Measurements from ENCODE around the gene MKKS.

The MKKS gene

GRCh38 chr20:10367693-10367942 lies 66.4 kb downstream of the MKKS start:
- no peak for DNase-seq

DNA sequence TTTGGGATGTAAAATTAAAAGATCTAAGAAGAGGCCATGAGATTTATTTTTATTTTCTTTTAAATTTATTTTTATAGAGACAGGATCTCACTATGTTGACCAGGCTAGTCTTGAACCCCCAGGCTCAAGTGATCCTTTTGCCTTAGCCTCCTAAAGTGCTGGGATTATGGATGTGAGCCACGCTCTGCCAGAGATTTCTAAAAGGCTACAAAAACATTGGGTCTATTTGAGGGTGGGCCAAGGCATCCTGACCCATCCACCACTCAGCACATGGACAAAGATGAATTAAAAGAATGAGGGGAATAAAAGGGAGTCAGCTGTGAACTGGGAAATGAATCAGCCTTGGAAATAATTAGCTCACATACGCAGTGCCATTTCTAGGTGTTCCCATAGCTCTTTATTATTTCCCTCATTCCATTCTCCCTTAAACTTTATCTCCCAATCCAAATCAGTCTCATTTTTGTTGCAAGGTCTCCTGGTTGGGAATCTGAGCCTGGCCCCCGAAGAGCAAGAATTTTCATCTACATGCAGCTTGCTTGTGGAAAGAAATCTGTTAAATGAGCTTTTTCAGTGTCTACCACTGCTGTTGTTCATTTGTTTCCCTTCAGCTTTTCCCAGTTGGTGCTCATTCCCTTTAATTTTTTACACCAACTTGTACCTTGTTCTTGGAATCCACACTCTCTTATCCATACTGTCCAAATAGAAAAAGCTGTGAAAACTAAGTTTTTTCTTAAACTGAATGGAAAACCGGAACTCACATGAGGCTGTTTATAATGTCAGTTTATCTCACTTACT lies 66.9 kb downstream of the MKKS start:
- no peak for DNase-seq

DNA sequence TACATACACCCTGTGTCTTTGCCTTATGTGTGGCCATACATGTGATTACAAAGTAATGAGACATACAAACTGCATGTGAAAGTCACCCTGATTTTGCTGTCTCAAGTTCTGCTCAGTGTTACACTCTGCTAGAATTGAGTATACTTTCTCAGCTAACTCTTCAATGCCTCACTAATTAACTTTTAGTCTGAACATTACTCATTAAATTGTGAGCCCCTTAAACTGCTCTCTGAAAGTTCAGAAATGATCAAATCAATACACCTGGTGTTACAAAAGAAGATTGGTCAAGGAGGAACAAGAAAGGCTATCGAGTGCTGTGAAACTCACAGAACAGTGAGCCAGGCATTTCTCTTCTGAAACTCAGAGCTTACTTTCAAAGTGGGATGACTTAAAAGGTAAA lies 71.3 kb downstream of the MKKS start:
- no peak for DNase-seq

DNA sequence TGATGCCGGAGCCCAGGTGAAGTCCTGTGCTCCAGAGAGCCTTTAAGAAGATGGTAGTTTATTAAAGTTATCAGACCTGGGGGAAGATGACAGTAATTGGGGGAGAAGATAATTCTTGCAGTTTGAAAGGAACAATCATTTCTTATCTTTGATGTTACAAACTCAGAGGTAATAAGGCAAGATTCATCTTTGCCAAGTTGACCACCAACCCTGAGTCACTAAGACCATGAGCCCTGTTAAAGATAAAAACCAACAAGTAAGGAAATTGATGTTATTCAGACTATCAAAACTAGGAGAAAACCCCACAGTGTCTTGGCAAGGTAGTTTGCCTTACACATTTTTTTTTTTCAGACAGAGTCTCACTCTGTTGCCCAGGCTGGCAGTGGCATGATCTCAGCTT lies 73.1 kb downstream of the MKKS start:
- no peak for DNase-seq

GRCh38 chr20:10359621-10360040 lies 74.4 kb downstream of the MKKS start:
- DNase-seq = no peak

DNA sequence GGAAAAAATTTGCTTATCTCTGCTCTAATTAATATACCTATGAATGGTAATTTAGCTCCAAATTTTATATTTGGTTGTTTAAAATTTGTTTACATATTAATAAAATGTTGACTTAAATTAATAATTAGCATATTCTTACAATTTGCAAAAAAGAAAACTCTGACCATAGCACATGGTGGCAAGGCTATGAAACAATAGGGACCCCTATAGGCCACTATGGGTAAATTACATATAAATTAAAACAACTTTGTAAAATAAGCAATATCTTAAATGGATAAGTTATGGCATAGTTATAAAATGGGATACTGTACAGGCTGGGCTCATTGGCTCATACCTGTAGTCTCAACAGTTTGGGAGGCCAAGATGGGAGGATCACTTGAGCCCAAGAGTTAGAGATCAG lies 76.0 kb downstream of the MKKS start:
- no peak for DNase-seq

DNA sequence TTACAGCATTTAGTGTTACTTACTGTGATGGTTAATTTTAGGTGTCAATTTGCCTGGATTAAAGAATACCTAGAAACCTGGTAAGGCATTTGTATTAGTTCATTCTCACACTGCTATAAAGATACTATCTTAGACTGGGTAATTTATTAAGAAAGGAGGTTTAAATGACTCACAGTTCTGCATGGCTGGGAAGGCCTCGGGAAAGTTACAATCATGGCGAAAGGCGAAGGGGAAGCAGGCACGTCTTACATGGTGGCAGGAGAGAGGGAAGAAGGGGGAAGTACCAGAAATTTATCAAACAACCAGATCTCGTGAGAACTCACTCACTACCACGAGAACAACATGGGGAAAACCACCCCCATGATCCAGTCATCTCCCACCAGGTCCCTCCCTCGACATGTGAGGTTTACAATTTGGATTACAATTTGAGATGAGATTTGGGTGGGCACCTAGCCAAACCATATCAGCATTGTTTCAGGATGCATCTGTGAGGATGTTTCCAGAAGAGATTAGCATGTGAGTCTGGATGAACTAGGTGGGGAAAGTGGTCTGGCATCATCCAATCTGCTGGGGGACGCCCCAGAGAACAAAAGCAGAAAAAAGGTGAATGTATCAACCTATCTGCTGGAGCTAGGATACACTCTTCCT lies 76.8 kb downstream of the MKKS start:
- no peak for DNase-seq

DNA sequence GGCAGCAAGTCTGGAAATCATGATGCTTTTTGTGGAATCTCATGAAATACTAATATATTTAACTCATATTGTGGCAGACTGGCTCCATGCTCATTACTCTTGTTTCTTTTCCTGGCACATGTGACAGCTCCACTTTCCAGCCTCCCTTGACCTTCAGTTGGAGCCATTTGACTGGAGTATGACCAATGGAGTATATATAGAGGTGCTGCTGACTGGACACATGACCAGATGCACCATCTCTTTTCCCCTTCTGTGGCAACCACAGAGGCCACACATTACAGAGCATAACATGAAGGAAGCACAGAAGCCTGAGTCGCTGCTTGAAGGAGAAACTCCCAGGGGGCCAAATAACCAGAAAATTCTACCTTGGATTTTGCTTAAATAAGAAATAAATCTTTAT lies 77.4 kb downstream of the MKKS start:
- DNase-seq = no peak

DNA sequence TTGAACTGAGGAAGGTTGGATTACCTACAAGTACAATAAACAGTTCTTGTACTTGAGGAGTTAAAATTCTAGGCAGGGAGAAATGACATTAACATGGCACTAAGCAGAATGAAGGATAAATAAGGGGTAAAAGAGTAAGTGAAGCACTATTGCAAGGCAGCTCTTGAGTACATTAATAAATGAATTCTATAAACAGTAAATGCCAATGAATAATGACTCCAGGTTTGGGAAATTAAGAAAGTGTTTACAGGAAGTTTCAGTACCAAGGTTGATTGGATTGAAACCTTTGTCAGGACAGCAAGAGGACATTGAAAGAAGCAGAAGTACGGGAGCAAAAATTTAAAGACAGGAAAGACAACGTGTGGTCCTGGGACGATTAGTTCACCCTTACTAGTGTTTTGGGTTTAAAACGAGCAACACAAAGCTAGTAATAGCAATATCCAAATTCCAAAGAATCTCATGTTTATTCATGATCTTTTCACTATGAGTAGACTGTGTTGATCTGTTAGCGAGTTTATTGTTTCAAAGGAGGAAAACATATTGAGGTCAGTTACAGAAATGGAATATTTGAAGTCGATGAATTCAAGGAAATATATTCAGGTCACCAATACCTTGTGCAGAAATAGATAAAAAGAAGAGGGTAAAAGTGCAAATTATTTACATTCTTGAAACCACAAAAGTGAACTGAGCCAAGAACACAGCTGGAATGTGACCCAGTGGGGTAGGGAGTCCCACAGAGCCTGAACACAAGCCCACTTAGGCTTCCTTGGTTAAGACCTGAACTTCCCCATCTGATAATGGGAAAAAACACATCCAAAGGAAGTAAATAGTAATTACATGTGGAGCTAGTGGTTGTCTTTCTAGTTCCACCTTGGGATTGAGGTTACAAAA lies 80.8 kb downstream of the MKKS start:
- DNase-seq = no peak
